CD4-positive, alpha-beta T cell (primary cell): ENCODE results near the gene SEL1L3. TPM values are rescaled to one million over a fixed set of nuclear protein-coding genes. Genes with fewer than 3 reads are reported as not detected.

Source experiments
- ATAC-seq: fragments of 200-7000 bp; cut with Tn5 transposase; one replicate; pipeline ENCODE4 v1.10.0; 2022; ENCODE audit warnings: mild to moderate bottlenecking; ENCODE audit not compliant: poor library complexity
- CTCF ChIA-PET: fragments of 350-600 bp; sonication (Branson Sonifier 250); formaldehyde crosslinking; loops from one replicate; lab custom pipeline; 2021; ENCODE audit warnings: antibody characterized with exemption, inconsistent platforms; lab: Charles Lee
- POLR2A ChIA-PET: fragments of 350-600 bp; sonication (Branson Sonifier 250); formaldehyde crosslinking; loops from one replicate; lab custom pipeline; 2021; ENCODE audit warnings: antibody characterized with exemption, inconsistent platforms; lab: Charles Lee
- DNase-seq, 14 experiments: peaks; one replicate each; pipeline ENCODE4 v3.0.0-alpha.2; 2013 to 2020; ENCODE audit warnings: mixed read lengths in 2 of 14
- H3K27ac ChIP-seq, 2 donors: one replicate each; pipeline versions ENCODE4 v1.5.1 to v1.7.0; 2013; ENCODE audit warnings: low read length in 2 of 2, low read depth in 1 of 2, mild to moderate bottlenecking in 1 of 2
- H3K27me3 ChIP-seq, 2 experiments: 1 replicate in 1 of 2; 2 replicates in 1 of 2; pipeline versions ENCODE4 v1.6.1 to v1.7.0; 2013; ENCODE audit warnings: low read length in 2 of 2, control low read depth in 1 of 2, mild to moderate bottlenecking in 1 of 2, moderate library complexity in 1 of 2; ENCODE audit not compliant: insufficient read depth in 2 of 2, control insufficient read depth in 1 of 2
- H3K36me3 ChIP-seq: one replicate; pipeline ENCODE4 v1.6.1; 2013; ENCODE audit warnings: low read length, control low read depth; ENCODE audit not compliant: insufficient read depth
- H3K4me1 ChIP-seq: one replicate; pipeline ENCODE4 v1.6.1; 2013; ENCODE audit warnings: low read length, control low read depth; ENCODE audit not compliant: insufficient read depth
- H3K4me3 ChIP-seq: one replicate; pipeline ENCODE4 v1.5.1; 2013; ENCODE audit warnings: mild to moderate bottlenecking, low read length, moderate library complexity
- H3K9me3 ChIP-seq, 2 experiments: 1 replicate in 1 of 2; 2 replicates in 1 of 2; pipeline versions ENCODE4 v1.6.1 to v1.7.0; 2013; ENCODE audit warnings: low read length in 2 of 2, mild to moderate bottlenecking in 2 of 2, control low read depth in 1 of 2, moderate library complexity in 1 of 2; ENCODE audit not compliant: control insufficient read depth in 1 of 2, insufficient read depth in 1 of 2
- H3K27ac Mint-ChIP-seq: one replicate; pipeline ENCODE4 v1.8.0; 2020; ENCODE audit warnings: mixed read lengths
- H3K27me3 Mint-ChIP-seq: one replicate; pipeline ENCODE4 v1.8.0; 2021; ENCODE audit warnings: mixed read lengths
- H3K36me3 Mint-ChIP-seq: one replicate; pipeline ENCODE4 v1.8.0; 2021; ENCODE audit warnings: low read depth, mixed read lengths
- H3K4me1 Mint-ChIP-seq: one replicate; pipeline ENCODE4 v1.8.0; 2021; ENCODE audit warnings: low read depth, mixed read lengths
- H3K4me3 Mint-ChIP-seq: one replicate; pipeline ENCODE4 v1.8.0; 2020; ENCODE audit warnings: mild to moderate bottlenecking, mixed read lengths
- H3K9me3 Mint-ChIP-seq: one replicate; pipeline ENCODE4 v1.8.0; 2020; ENCODE audit warnings: mixed read lengths
- intact Hi-C, 2 experiments: fragments of 100-400 bp; cut with DNase I in 1 of 2; cut with micrococcal nuclease in 1 of 2; formaldehyde crosslinking; loops; one replicate each; pipeline versions ENCODE4 v1.15.1 to v1.9.0; 2023 to 2025; cut with DNase I, micrococcal nuclease
- total RNA-seq, 174 experiments: library from RNA in 2 of 174; stranded (reverse) in 2 of 174; gene quantifications; one replicate each; pipeline ENCODE4 v1.2.3 and lab custom pipeline; 2021 to 2026
- TF ChIP-seq, protein P1 (sequence below): fragments of 200-600 bp; IDR thresholded peaks from one replicate; pipeline ENCODE4 v1.8.0; 2022; ENCODE audit warnings: antibody characterized with exemption, mild to moderate bottlenecking

The SEL1L3 gene
- total RNA-seq, 2 experiments from 2014 or later = 34.9 to 36.5 TPM

DNA sequence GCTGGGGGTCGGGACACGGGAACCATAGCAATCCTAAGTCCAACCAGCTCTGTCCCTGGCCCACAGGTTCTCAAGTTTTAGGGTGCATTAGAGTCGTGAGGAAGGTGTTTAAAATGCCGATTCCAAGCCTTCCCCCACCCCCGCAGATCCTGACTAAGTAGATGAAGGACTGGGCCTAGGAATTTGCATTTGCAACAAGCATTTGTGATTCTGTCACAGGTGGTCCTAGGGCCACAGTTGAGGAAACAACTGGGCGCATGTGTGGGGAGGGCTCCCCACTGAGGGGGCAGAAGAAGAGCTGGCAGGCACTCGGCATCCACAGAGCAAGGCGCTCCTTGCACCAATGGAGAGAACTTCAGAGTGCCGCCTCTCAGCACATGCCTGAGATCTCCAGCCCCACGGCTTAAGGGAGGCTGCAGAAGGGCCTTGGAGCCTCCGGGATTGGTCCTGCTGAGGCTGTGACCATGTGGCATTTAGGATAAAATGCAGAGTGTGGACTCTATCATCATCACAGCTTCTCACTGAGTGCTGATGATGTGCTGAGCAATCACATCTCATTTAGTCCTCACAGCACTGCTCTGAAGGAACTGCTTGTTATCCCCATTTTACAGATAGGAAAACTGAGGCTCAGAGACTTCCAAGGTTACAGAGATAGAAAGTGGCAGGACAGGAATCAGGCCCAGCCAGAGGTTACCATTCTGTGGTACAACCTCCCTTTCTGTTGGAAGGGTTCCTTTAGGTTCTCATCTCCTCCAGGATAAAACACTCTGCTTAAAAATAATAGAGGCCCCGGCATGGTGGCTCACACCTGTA lies 16.7 kb downstream of the SEL1L3 start:
- Histone ChIP-seq H3K27me3 (no peaks in the 10 kb centered on the region), H3K27ac (no peak overlapping the region), H3K4me3 (no peak overlapping the region), H3K36me3 (peaks cover 32% of the 10 kb centered on the region), H3K4me1 (peaks cover 25% of the 10 kb centered on the region), H3K9me3 (no peaks in the 10 kb centered on the region)
- Mint-ChIP-seq H3K4me1 (peaks cover 60% of the 10 kb centered on the region), H3K9me3 (no peaks in the 10 kb centered on the region), H3K27me3 (no peaks in the 10 kb centered on the region), H3K27ac (no peak overlapping the region), H3K36me3 (peaks cover 56% of the 10 kb centered on the region), H3K4me3 (no peak overlapping the region)
- ChIA-PET CTCF (no interaction called here), POLR2A (no interaction called here)
- intact Hi-C loops = loop anchor here in 1 of 2 experiments (10.0 kb wide), 1 partner anchor 239 kb away; no protein-coding TSS in a partner anchor
- TF ChIP-seq, protein P1, sequence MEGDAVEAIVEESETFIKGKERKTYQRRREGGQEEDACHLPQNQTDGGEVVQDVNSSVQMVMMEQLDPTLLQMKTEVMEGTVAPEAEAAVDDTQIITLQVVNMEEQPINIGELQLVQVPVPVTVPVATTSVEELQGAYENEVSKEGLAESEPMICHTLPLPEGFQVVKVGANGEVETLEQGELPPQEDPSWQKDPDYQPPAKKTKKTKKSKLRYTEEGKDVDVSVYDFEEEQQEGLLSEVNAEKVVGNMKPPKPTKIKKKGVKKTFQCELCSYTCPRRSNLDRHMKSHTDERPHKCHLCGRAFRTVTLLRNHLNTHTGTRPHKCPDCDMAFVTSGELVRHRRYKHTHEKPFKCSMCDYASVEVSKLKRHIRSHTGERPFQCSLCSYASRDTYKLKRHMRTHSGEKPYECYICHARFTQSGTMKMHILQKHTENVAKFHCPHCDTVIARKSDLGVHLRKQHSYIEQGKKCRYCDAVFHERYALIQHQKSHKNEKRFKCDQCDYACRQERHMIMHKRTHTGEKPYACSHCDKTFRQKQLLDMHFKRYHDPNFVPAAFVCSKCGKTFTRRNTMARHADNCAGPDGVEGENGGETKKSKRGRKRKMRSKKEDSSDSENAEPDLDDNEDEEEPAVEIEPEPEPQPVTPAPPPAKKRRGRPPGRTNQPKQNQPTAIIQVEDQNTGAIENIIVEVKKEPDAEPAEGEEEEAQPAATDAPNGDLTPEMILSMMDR = no peak
- ATAC-seq (no peak), DNase-seq (no peak)

DNA sequence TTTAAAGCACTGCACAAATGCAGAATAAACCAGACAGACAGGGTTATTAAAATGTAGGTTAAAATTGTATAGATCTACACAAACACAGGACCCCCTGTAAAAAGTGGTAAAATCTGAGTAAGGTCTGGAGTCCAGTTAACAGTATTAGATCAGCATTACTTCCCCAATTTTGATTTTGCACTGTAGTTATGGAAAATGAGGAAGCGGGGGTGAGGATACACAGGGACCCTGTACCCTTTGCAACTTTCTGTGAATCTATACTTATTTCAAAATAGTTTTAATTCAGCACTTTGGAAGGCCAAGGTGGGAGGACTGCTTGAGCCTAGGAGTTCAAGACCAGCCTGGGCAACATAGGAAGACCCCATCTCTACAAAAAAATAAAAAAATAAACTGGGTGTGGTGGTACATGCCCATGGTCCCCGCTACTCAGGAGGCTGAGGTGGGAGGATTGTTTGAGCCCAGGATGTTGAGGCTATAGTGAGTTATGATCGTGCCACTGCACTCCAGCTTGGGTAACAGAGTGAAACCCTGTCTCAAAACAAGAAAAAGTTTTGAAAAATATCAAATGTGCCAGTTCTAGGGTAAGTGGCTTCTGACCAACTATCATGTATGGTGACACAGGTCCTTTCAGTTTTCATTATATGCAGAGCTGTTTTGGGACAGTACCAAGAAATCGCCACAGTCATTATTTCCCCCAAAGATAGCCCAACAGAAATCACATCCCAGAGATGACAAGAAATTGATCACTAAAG lies 17.7 kb downstream of the SEL1L3 start:
- no peaks in the 10 kb centered on the region for H3K27me3 Mint-ChIP-seq
- CTCF ChIA-PET = no interaction called here
- H3K4me1 ChIP-seq = peaks cover 25% of the 10 kb centered on the region
- H3K4me3 ChIP-seq = no peak overlapping the region
- ATAC-seq (no peak), DNase-seq (no peak)
- intact Hi-C loops = loop anchor here (5.0 to 10.0 kb wide), 5 partner anchors 142 to 562 kb away; no protein-coding TSS in a partner anchor
- peaks cover 52% of the 10 kb centered on the region for H3K36me3 Mint-ChIP-seq
- POLR2A ChIA-PET = no interaction called here
- H3K4me1 Mint-ChIP-seq = peaks cover 55% of the 10 kb centered on the region
- TF ChIP-seq, protein P1 = no peak
- no peaks in the 10 kb centered on the region for H3K9me3 ChIP-seq
- H3K4me3 Mint-ChIP-seq = no peak overlapping the region
- H3K9me3 Mint-ChIP-seq = no peaks in the 10 kb centered on the region
- no peaks in the 10 kb centered on the region for H3K27me3 ChIP-seq
- H3K27ac Mint-ChIP-seq = no peak overlapping the region
- H3K36me3 ChIP-seq = peaks cover 32% of the 10 kb centered on the region
- no peak overlapping the region for H3K27ac ChIP-seq

DNA sequence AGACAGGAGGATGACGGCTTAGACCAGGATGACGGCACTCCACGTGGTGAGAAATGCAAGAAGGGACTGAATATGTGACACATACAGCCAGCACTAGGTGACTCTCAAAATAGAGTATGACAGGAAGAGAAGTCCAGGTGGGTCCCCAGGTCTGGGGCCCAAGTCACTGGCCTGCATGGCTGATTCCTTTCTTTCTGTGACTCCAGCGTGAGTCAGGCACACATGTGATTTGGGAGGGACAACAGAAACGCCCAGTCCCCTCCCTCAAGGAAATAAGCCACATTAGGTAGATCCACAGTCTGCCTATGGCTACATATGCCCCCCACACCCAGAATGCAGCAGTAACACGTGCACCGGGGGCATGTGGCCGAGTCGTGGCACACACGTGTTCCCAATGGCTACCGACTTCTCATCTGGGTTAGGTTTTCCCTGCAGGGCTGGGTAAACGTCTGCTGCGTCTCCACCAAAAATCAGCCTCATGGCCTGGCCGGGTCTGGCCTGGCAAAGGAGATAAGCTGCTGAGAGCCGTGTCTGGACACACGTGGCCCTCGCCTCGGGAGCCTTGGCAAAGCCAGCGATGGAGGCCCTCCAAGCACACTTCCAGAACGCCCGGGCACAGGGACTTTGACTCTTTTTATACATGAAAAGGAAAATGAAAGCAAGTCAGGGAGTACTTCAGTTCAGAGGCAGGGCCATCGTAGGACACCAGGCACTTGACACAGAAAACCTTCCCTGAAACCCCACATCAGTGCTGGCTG lies 19.3 kb downstream of the SEL1L3 start:
- no peak overlapping the region for H3K27ac Mint-ChIP-seq

More for the DNA sequence above, 19.3 kb downstream of the SEL1L3 start:
- H3K27ac ChIP-seq = no peak overlapping the region
- peaks cover 25% of the 10 kb centered on the region for H3K4me1 ChIP-seq
- DNase-seq (no peak), ATAC-seq (no peak)
- no peak overlapping the region for H3K4me3 ChIP-seq
- ChIA-PET CTCF (no interaction called here), POLR2A (no interaction called here)
- peaks cover 32% of the 10 kb centered on the region for H3K36me3 ChIP-seq
- TF ChIP-seq, protein P1 = no peak
- no peak overlapping the region for H3K4me3 Mint-ChIP-seq
- intact Hi-C loops = loop anchor here (5.0 to 10.0 kb wide), 5 partner anchors 144 to 564 kb away; no protein-coding TSS in a partner anchor
- H3K9me3 ChIP-seq = no peaks in the 10 kb centered on the region
- H3K36me3 Mint-ChIP-seq = peaks cover 48% of the 10 kb centered on the region
- H3K4me1 Mint-ChIP-seq = peaks cover 52% of the 10 kb centered on the region
- H3K27me3 ChIP-seq = no peaks in the 10 kb centered on the region
- H3K9me3 Mint-ChIP-seq = no peaks in the 10 kb centered on the region
- no peaks in the 10 kb centered on the region for H3K27me3 Mint-ChIP-seq
